Measurements from ENCODE around the gene TRIM60.
A peak's percentile ranks its signal among the peaks of the same experiment; 100 is the strongest.
"Not testable (repeated sequence)": the region's sequence is repeated elsewhere in the genome, so short reads cannot be mapped to it uniquely, and the experiment has no call there.

The TRIM60 gene

DNA sequence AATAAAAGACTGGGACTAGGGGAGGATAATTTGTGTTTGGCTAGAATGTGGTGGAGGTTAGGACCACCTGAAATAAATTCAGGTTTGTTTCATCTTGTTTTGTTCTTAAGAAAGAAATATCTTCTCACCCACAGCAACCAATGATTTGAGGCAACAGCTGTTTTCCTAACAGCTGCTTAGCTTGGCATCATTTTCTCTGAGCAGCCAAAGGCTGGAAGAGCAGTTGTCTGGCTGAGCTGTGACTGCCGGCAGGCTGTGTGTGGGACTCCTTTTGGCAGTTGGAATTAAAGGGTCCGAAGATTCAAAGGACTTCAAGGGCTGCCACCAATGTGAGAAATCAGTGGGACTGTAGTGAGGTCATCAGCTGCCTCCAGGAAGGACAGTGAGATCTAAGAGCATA lies 26.9 kb downstream of the TRIM60 start:
- TF ChIP-seq, protein P1, sequence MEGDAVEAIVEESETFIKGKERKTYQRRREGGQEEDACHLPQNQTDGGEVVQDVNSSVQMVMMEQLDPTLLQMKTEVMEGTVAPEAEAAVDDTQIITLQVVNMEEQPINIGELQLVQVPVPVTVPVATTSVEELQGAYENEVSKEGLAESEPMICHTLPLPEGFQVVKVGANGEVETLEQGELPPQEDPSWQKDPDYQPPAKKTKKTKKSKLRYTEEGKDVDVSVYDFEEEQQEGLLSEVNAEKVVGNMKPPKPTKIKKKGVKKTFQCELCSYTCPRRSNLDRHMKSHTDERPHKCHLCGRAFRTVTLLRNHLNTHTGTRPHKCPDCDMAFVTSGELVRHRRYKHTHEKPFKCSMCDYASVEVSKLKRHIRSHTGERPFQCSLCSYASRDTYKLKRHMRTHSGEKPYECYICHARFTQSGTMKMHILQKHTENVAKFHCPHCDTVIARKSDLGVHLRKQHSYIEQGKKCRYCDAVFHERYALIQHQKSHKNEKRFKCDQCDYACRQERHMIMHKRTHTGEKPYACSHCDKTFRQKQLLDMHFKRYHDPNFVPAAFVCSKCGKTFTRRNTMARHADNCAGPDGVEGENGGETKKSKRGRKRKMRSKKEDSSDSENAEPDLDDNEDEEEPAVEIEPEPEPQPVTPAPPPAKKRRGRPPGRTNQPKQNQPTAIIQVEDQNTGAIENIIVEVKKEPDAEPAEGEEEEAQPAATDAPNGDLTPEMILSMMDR (IDR thresholded peaks at IDR 0.05; ENCODE audit: borderline replicate concordance, insufficient read depth, low read depth, low read length) = no peak
- no peak overlapping the region for H3K4me3 ChIP-seq (ENCODE audit: low read depth, low read length)

DNA sequence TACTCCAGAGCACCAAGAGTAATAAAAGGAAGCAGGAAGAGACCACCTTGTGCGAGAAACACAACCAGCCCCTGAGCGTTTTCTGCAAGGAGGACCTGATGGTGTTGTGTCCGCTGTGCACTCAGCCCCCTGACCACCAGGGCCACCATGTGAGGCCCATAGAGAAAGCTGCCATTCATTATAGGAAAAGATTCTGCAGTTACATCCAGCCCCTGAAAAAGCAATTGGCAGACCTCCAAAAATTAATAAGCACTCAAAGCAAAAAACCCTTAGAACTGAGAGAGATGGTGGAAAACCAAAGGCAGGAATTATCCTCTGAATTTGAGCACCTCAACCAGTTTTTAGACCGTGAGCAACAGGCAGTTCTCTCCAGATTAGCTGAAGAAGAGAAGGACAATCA lies 27.6 kb downstream of the TRIM60 start:
- H3K4me3 ChIP-seq (ENCODE audit: low read depth, low read length) = no peak overlapping the region
- TF ChIP-seq, protein P1 (IDR thresholded peaks at IDR 0.05; ENCODE audit: borderline replicate concordance, insufficient read depth, low read depth, low read length) = no peak

DNA sequence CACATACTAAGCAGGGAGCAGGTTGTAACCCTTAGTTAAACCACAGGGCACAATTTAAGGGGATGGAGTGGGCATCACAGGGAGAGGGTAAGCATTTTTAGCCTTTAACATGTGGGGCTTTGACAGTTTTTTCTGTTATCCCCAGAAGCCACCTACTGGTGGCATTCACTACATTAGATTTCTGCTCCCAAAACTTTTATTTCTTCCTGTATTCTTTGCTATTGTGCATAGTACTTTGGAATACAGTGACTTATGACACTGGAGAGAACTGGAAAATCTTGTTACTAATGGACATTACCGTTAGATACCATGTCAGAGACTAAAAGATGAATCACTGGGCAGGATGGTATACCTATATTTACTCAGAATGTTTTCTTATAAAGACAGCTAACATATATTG lies 29.1 kb downstream of the TRIM60 start:
- no peak overlapping the region for H3K4me3 ChIP-seq (ENCODE audit: low read depth, low read length)
- TF ChIP-seq, protein P1 (IDR thresholded peaks at IDR 0.05; ENCODE audit: borderline replicate concordance, insufficient read depth, low read depth, low read length) = 0 out of 2 replicates have a peak, but pooled peaks have one; percentile 18

DNA sequence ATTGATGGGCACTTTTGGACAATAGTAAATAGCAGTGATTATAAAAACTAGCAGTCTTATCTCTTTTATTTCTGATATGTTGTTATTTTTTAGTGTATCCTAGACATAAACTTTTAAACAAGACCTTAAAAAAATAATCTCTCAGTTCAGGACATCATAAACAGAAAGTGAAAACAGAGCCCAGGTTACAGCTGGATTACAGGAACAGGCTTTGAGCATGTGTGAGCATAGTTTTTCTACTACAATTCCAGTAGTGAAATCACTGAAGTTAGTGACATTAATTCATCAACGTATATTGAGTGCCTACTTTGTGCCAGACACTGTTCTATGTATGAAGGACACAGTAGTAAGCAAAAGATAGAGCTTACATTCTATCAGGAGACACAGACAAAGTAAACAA lies 38.8 kb downstream of the TRIM60 start:
- H3K4me3 ChIP-seq (ENCODE audit: low read depth, low read length) = no peak overlapping the region
- TF ChIP-seq, protein P1 (IDR thresholded peaks at IDR 0.05; ENCODE audit: borderline replicate concordance, insufficient read depth, low read depth, low read length) = no peak

DNA sequence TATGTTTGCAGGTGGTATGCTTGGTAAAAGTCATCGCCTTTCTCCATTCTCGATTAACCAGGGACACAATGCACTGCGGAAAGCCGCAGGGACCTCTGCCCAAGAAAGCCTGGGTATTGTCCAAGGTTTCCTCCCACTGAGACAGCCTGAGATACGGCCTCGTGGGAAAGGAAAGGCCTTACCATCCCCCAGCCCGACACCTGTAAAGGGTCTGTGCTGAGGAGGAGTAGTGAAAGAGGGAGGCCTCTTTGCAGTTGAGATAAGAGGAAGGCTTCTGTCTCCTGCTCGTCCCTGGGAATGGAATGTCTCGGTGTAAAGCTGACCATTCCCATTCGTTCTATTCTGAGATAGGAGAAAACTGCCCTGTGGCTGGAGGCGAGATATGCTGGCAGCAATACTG lies 41.5 kb downstream of the TRIM60 start:
- not testable (repeated sequence) for H3K4me3 ChIP-seq (ENCODE audit: low read depth, low read length)

DNA sequence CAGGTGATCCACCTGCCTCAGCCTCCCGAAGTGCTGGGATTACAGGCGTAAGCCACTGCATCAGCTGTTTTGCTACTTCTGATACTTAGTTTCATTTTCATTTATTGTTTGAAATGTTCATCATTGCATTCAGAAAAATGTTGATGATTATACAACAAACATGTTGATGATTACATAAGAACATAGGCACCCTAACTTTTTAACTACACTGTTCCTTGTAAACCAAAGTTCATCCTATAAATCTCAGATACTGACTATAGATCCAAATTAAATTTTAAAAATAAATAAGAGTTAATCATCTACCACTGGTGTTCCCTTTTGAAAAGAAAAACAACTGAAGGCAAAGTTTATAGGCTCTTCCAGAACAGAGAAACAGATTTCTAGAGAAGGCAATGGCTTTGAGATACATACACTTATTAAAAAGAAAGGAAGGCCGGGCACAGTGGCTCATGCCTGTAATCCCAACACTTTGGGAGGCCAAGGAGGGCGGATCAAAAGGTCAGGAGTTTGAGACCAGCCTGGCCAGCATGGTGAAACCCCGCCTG lies 45.3 kb downstream of the TRIM60 start:
- TF ChIP-seq, protein P1 (IDR thresholded peaks at IDR 0.05; ENCODE audit: borderline replicate concordance, insufficient read depth, low read depth, low read length) = no peak
- H3K4me3 ChIP-seq (ENCODE audit: low read depth, low read length) = no peak overlapping the region

DNA sequence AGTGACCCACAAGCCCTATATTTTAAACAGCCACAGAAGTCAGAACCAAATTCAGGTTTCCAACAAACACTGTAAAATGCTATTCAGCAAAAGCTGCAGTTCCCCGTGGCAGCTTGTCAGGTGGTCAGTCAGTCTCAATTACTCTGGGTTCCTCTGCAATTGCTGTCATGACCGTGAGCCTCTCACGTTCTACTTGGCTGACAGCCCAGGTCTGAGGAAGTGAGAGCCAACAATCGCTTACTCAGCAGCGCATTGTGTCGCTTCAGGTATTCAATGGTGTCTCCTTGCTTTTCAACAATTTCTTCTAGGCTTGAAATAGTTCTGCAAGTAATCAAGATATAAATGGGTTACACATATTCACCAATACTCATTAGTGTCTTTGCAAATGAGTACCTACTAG lies 47.7 kb downstream of the TRIM60 start:
- no peak overlapping the region for H3K4me3 ChIP-seq (ENCODE audit: low read depth, low read length)
- TF ChIP-seq, protein P1 (IDR thresholded peaks at IDR 0.05; ENCODE audit: borderline replicate concordance, insufficient read depth, low read depth, low read length) = no peak

DNA sequence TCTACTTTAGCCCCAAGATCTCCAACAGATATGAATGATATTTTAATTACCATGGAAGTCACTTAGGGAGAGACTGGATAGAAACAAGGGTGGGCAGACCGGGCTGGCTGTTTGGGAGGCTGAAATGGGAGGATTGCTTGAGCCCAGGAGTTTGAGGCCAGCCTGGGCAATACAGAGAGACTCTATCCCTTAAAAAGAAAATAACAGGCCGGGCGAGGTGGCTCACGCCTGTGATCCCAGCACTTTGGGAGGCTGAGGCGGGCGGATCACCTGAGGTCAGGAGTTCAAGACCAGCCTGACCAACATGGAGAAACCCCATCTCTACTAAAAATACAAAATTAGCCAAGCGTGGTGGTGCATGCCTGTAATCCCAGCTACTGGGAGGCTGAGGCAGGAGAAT lies 53.0 kb downstream of the TRIM60 start:
- H3K4me3 ChIP-seq (ENCODE audit: low read depth, low read length) = not testable (repeated sequence)
